Panc1 (cell line): ENCODE measurements around the gene LMAN1.

Experiments
- SIN3A ChIP-seq: IDR thresholded peaks from 2 replicates; pipeline ENCODE4 v1.6.1; 2012; ENCODE audit warnings: low read depth, mild to moderate bottlenecking, low read length, moderate library complexity, borderline replicate concordance; ENCODE audit not compliant: insufficient read depth
- TF ChIP-seq, protein P1 (sequence below): fragments of 450-650 bp; IDR thresholded peaks from 2 replicates; pipeline ENCODE4 v1.5.1; 2017; ENCODE audit warnings: mild to moderate bottlenecking

DNA sequence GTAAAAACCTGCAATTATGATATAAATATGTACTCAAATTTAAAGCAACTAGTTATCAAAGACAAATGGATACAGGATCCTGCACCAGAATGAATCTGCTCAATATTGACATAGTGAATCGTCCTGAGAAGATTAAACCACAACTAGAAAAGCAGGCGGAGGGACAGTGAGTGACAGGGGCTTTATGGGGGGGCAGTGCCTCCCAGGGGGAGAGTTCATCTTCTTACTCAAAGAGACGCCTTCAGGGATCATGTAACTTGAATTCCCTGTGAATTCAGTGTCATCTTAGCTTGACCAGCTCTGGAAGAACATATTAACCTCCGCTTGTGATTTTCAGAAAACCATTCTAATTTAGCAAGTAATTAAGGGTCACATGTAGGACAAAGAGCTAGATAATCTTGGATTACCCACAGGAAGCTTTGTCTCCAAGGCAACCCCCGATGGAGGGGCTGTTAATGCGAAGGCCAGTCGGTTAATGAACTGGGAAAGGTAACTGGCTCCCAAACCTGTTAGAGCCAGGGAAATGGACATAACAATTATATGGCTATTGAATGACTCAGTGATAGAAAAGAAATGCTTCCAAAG is 17.4 kb upstream of the LMAN1 start:
- TF ChIP-seq, protein P1, sequence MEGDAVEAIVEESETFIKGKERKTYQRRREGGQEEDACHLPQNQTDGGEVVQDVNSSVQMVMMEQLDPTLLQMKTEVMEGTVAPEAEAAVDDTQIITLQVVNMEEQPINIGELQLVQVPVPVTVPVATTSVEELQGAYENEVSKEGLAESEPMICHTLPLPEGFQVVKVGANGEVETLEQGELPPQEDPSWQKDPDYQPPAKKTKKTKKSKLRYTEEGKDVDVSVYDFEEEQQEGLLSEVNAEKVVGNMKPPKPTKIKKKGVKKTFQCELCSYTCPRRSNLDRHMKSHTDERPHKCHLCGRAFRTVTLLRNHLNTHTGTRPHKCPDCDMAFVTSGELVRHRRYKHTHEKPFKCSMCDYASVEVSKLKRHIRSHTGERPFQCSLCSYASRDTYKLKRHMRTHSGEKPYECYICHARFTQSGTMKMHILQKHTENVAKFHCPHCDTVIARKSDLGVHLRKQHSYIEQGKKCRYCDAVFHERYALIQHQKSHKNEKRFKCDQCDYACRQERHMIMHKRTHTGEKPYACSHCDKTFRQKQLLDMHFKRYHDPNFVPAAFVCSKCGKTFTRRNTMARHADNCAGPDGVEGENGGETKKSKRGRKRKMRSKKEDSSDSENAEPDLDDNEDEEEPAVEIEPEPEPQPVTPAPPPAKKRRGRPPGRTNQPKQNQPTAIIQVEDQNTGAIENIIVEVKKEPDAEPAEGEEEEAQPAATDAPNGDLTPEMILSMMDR = no peak
- TF ChIP-seq SIN3A = no peak
